K562 (cell line): ENCODE results near the gene RAMAC.

Source experiments
- KDM1A ChIP-seq, 2 experiments: fragments of 450-650 bp; IDR thresholded peaks; 2 replicates each; pipeline ENCODE4 v1.6.1; 2016; ENCODE audit warnings: mild to moderate bottlenecking in 2 of 2
- PTTG1 ChIP-seq: fragments of 450-650 bp; IDR thresholded peaks from 2 replicates; pipeline ENCODE4 v1.6.1; 2016; ENCODE audit warnings: low read depth, mild to moderate bottlenecking, missing genetic modification characterization, missing compliant biosample characterization
- TF ChIP-seq, protein P1 (sequence below): fragments of 150-350 bp; IDR thresholded peaks from 2 replicates; pipeline ENCODE4 v1.6.1; 2014; ENCODE audit warnings: low read depth, mild to moderate bottlenecking, low read length, borderline replicate concordance

GRCh38 chr15:82936966-82937711, 48.9 kb upstream of the RAMAC start:
- TF ChIP-seq KDM1A (IDR thresholded peaks at IDR 0.05) = no peak
- TF ChIP-seq, protein P1, sequence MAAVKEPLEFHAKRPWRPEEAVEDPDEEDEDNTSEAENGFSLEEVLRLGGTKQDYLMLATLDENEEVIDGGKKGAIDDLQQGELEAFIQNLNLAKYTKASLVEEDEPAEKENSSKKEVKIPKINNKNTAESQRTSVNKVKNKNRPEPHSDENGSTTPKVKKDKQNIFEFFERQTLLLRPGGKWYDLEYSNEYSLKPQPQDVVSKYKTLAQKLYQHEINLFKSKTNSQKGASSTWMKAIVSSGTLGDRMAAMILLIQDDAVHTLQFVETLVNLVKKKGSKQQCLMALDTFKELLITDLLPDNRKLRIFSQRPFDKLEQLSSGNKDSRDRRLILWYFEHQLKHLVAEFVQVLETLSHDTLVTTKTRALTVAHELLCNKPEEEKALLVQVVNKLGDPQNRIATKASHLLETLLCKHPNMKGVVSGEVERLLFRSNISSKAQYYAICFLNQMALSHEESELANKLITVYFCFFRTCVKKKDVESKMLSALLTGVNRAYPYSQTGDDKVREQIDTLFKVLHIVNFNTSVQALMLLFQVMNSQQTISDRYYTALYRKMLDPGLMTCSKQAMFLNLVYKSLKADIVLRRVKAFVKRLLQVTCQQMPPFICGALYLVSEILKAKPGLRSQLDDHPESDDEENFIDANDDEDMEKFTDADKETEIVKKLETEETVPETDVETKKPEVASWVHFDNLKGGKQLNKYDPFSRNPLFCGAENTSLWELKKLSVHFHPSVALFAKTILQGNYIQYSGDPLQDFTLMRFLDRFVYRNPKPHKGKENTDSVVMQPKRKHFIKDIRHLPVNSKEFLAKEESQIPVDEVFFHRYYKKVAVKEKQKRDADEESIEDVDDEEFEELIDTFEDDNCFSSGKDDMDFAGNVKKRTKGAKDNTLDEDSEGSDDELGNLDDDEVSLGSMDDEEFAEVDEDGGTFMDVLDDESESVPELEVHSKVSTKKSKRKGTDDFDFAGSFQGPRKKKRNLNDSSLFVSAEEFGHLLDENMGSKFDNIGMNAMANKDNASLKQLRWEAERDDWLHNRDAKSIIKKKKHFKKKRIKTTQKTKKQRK = no peak
- TF ChIP-seq PTTG1 (tag) = no peak
